DMS53 treated with DMSO at 0.1 percent for 48 hours (cell line): ENCODE data around the gene FTCDNL1.
A peak's percentile ranks its signal among the peaks of the same experiment; 100 is the strongest.

Experiments used
- DNase-seq: peaks from one replicate; lab custom pipeline; 2025; ENCODE audit not compliant: unreplicated experiment; lab: John Stamatoyannopoulos, UW

The FTCDNL1 gene

DNA sequence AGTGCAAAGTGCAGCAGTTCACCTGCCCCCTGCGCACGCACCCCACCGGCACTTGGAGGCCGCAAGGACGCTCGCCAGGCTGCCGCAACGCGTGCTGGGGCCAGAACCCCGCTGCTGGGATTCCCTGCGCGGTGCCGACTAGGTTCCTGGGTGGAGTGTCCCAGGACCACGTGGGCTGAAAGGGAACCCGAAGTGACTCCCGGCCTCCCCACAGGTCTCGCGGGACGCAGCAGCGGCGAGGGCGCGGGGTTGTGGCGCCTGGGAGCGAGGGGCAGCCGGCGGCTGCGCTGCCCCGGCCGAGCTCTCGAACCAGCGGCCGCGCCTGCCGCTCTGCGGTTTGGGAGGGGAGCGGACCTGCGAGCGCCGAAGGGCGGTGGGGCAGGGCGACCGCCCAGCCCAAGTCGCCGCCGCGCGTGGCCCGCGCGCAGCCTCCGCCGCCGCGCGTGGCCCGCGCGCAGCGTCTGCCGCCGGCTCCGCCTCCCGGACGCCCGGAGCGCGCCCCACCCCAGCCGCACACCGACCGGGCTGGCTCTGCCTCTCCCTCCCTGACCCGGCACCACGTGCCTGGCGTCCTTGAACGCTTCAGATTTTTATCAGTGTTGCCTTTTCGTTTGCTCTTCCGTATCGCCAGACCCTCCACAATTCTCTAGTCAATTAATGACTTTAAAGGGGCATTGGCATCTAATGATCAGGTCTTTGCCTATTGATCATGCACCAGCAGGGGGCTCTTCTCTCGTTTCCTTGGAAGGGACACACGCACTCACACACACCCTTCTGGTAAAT, at the start of gene FTCDNL1:
Gene FTCDNL1 (minus strand): TSS at position 475 of the 783 bp plus-strand sequence. CDS start 2,230 bp downstream, outside the sequence.
- peak; percentile 51 for DNase-seq

DNA sequence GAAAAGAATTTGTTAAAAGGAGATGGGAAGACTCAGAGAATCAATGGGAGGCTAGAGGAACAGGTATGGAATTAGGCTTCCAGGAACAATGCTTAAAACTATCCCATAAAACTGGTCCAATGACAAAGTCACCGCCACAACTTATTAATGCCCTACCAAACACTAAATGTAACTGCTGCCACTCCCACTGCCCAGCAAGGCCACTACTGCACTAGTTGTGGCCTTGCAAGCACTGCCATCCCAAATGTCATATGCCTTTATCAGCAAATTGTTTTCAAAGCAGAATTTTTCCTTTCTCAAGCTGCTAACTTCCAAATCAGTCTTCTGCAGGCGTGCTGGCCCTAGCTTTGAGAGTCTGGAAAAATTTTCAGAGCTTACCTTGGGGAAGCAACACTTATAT, 45.6 kb upstream of the FTCDNL1 start:
- DNase-seq: no peak

DNA sequence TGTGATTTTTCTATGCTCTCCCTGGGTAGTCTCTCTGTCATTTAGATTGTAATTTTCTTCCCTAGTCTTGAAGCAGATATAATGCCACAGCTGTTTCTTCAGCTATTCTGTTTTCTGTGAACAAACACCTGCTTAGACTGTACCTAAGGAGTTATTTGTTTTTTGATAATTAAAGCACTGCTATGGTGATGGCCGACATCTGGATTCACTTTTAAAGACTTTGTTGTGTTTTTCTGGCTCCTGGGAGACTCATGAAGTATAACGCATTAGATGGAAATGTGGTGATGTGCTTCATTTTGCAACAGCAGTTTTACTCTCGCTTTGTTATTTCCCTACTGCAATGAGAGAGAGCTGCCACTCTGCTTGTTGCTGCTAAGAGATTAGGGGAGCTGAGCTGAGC, 44.4 kb upstream of the FTCDNL1 start:
- no peak for DNase-seq

DNA sequence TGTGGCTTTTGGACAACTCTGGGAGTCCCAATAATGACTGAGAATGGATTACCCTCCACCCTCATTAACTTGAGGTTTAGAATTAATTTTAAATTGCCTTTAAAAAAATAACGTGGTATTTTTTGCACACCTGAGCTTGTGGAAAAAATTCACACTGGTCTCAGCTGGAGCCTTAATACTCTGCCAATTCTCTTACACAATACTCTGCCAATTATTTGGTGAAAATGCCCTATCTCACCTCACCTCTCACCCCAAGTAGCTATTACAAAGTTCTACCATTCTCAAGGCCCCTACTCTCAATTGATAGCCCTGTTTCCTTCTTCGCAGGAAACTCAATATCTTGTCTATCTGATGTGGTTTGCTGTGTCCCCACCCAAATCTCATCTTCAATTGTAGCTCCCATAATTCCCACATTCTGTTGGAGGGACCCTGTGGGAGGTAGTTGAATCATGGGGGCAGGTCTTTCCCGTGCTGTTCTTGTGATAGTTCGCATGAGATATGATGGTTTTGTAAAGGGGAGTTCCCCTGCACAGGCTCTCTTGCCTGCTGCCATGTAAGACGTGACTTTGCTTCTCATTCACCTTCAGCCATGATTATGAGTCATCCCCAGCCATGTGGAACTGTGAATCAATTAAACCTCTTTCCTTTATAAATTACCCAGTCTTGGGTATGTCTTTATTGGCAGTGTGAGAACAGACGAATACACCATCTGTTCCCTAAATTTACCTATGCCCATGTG, 32.7 kb upstream of the FTCDNL1 start:
- no peak for DNase-seq

DNA sequence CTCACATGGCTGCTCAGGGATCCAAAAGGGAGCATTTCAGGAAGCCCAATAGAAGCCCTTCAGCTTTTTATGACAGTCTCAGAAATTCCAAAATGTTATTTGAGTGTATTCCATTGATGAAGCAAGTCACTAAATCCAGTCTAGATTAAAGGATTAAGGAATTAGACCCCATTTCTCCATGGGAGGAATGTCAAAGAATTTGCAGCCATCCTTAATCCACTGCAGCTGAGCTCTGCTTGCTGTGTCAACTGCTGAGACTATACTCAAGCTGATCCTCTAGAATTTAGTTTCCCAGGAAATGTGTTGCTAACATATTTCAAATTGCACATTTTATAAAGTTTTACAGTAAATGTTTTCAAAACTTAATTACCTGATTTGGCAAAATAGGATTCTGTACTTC, 31.7 kb upstream of the FTCDNL1 start:
- no peak for DNase-seq

DNA sequence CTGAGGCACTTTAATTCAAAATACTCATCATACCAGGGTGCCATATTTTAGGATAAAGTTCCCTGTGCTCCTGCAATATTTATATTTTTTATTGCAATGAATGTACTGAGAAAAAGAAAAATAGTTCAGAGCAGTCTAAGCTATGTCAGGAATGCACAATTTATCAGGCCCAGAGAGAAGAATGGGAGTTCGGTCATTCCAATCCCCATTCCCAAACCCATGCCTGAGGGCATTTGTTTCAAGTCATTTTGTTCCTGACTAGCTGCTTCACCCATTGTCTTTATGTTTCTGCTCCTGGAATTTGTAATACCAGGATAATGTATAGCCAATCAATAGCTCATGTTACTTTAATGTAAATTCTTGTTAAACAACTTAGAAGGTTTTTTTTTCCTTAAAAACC, 24.4 kb upstream of the FTCDNL1 start:
- no peak for DNase-seq

DNA sequence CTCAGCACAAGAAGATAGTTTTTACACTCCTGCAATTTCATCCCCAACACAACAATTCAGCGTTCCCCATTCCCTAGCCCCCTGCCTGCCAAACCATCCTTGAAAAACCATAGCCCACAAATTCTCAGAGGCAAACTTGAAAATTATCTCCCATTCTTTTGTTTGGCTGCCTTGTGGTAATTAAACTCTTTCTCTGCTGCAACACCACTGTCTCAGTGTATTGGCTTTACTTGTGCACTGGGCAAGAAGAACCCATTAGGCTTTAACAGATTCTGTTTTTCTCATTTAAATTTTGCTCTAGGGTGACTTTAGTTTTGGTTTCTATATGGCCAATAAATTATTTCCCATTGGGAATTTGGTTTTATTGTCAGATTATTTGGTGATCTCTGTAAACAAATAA, 23.2 kb upstream of the FTCDNL1 start:
- DNase-seq: no peak

DNA sequence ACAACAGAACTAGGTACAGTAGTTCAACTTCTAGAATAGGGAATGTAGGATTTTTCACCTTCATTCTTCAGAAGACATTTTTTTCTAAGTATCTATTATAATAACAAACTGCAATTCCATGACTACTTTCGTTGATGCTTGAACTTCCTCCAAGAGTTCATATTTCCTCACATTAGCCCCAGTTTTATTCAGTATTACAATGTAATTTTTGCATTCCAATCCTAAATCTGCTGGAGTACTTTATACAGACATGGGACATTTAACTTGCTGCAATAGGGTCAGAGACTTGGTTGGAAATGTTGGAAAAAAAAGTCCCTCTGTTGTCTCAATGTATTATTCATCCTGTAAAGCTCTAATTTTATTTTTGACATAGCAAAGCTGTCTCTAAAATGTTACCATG, 19.6 kb upstream of the FTCDNL1 start:
- no peak for DNase-seq

DNA sequence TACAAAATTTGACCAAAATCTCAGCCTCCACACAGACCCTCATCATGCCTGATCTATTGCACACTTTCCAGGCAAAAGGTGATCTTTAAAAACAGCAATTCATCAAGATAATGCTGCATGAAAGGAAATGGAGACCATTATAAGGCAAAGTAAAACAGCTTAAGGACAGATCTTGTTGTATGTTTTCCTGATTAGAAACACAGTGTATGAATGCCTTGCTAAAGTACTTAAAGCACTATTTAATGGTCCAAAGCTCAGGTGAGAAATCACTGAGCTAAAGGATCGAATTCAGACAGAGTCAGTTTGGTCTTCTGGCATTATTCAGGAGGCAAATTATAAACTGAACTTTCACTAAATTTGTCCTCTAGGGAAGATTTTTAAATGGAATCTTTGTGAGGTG, 18.7 kb upstream of the FTCDNL1 start:
- DNase-seq: no peak

DNA sequence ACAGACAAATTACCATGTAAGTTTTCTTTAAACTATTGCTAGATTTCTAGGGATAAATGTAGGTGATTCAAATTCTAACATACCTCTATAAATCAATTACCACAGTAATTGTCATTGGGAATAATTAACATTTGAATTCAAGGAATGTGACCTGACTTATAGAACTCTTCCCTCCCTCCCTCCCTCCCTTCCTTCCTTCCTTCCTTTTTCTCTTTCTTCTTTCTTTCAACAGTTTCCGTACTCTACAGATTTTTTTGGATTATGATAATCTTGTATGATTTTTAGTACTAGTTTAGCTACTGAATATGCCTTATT, 18.2 kb upstream of the FTCDNL1 start:
- DNase-seq: no peak

DNA sequence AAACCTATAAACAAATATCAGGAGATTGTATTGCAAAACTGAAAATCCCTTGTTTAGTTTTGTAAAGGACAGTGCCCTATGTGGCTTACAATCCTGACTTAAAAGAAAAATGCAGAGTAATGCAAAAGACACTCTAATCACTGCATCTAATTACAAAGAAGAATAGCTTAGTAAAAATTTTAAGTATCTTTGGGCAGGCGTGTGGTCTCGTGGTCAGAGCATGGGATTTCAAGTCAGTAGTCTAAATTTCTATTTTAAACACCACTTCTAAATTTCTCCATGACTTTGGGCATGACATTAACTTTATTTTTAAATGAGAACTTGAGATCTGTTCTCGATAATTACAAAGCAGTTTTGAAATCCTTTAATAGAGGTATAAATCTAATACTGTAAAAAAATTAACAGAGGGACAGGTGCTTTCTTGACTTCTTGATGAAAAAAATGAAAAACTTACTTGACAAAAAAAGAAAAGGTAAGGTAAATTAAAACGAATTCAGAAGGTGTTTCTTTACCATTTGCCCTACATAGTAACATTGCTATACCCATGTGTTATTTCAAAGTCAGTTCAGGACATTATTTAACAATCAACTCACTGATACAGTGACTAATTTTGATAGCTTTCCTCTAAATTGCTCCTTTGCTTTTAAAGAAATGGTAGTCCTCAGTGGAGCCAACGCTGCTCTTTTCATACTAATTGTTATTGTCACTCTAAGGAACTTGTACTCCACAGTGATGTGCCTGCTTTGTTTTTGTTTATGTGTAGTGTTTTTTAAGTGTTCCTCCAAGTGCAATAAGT, 17.6 kb upstream of the FTCDNL1 start:
- DNase-seq: no peak

DNA sequence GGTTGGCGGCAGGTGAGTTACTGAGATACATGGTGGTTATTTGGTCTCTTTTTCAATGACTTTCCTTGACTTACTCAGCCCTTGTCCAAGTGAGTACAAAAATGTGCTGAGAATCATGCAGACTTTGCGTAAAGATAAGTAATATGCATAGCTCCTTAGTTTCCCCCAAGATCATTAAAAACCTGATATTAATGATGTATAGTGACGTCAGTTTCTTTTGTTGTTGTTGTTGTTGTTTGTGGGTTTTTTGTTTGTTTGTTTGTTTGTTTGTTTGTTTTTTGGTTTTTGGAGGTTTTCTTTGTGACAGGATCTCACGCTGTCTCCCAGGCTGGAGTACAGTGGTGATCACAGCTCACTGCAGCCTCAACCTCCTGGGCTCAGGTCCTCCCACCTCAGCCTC, 14.9 kb upstream of the FTCDNL1 start:
- no peak for DNase-seq

DNA sequence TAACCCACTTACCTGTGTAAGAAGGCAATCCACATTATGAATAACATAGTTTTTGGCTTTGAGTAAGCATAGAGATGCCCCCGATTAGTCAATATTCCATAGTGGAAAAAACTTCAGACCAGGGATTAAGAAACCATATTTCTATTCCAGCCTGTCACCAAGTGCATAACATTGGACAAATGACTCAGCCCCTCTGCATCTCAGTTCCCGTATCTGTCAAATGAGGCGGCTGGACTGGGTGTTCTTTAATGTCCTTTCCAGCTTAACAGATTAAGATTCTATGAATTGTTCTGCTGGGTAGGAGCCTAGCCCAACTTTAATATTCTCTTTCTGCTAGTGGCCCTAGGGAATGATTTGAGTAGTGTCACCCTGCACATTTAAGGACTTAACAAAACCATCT, 11.8 kb upstream of the FTCDNL1 start:
- no peak for DNase-seq

DNA sequence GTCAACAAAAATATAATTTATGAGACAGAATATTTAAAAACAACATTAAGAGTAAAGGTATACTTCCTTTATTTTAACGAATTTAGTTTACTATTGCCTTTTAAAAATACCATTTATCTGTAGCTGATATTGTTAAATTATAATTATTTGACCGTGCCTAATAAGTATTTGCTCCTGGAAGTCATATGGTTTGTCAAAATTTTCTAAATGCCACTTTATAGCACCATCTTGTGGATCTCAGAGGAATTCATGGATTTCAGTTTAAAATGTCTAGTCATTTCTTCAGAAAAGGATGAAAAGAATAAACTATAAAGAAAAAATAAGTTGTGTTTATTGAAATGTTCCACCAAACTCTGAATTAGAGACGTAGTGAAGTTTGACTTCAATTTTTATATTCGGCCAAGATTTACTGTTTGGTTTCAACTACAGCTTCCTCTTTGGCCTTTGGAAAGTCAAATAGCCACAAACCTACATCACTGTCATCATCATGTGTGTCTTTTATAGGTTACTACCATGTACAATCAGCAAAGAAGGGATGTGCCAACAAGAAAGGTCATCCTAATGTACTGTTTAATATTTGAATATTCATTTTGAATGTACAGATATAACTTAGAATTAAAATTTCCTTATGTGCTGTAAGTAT, 10.3 kb upstream of the FTCDNL1 start:
- DNase-seq: peak; percentile 39

DNA sequence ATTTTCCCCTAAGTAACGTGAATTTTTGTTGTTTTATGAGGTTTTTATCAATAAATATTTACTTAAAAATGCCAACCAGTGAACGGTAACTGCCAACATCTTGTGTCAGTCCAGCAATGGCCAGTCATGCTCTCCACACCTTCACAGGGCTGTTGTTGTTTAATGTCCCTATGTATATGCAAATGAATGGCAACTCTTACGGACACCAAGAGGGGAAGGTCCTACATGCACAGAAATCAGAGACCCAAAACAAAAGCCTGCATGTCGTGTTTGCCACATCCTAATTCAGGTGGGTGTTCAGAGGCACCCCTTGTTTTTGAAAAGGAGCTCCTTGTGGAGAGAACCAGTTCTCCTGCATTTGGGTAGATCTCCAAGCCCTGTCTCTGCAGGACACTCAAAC, 4.8 kb upstream of the FTCDNL1 start:
- no peak for DNase-seq

DNA sequence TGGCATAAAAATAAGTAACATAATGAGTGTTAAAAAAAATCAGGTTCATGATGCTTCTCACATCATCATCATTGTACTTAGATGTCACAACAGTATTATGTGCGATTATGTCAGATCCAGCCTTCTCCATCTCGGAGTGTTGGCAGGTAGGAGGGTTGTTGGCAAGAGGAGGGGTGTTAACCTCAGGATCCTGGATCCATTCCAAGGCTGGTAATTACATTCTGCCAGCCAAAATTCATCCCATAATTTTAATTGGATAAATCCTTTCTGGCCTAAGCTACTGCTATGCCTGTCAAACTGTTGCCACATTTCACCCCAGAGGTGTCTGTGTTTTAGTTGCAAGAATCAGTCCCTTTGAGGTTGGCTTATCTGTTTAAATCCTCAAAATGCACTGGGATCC, 891 bp upstream of the FTCDNL1 start:
- no peak for DNase-seq

DNA sequence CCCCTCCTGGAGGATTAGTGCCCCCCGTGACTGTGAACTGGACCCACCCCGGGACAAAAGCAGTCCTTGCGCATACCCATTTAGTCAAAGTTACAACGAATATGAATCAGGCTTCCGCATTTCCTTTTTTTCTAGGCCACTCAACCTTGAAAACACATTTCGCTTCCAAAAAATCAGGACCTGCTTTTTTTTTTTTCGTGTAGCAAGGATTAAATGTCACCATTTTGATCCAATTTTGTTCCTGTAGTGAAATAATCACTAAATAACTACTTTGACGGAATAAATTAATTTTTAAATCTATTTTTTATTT, 464 bp upstream of the FTCDNL1 start:
- DNase-seq: no peak

DNA sequence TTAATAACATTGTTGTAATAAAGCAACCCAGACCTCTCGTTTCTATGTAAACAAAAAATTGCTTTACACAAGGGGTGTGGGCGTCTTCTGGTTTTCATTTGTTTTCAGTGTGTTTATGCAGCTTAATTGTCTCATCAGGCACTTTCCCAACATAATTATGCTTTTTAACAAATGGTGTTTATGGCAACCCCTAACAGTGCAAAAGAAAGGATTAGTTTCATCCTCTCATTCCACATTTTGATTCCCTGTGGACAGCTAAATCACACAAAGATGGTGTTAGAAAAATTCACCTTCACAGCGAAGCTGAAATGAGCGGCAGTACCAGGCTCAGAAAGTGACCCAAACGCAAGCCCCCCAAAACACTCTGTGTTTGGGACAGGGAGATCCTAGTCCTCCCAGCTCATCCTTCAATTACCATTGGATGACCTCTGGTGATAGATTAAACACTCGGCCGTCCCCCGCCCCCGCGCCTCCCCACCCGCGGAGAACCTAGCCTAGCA, 724 bp downstream of the FTCDNL1 start:
- no peak for DNase-seq

DNA sequence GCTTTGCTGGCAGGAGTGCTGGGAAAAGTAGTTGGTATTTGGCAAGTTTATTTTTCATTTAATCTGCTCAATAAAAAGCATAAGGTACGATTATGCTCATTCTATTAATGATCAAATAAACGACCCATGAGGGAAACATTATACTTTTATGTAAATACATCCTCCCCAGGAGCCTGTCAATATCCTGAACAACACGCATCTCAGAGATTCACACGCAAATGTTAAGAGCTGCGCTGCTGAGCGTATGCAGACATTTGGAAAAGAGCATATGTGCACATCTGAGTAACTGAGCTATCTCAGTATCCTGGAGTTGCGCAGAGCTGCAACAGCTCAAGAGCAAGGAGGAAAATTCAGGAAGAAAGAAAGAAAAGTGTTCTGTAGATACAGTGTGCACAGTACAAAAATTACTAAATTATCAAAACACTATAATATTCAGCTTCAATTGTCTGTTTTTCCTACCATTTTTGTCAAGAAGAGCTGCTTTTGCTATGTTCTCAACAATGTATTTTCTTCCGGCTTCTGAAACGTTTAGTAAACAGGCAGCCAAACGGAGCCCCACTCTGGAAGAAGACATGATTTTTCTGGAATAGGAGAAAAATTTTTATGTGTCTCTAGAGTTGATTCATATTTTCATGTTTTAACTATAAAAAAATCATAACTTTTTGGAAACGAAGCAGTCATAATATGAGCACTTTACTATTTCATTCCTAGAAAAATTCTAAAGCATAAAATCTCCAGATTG, 2.4 kb downstream of the FTCDNL1 start:
- no peak for DNase-seq

DNA sequence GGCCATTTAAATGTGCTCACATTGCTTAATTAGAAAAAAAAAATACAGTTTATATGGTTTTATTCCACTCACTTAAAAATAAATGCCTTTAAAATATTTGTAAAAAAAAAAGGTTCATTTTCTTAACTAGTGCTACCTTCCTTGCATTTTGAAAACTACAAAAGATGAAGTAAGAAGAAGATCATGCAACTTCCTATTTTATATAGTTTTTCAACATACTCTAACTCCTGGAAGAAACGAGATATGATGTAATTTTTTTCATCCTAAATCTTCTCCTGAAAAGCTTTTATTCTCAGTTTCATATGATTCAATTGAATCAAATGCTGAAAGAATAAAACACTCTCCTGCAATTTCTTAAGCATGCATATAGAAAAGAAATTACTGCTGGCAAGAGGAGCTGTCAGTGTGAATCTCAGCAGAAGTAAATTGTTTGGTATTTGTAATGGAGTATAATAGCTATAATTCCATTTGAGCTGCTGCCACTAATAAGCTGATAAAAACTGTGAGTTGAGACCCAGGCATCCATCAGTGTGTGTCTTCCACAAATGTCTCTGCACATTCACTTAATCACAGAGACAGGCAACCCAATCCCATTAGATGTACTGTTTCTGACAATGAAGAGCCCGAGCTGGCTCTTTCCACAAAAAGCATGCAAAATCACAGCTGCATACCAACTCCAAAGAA, 3.7 kb downstream of the FTCDNL1 start:
- no peak for DNase-seq
